DND-41 (cell line): Measurements from ENCODE around the gene TCEAL9.

Experiments used
- ATAC-seq: fragments of 200-7000 bp; cut with Tn5 transposase; 3 replicates; pipeline ENCODE4 v1.9.1; 2021; ENCODE audit warnings: low read depth; ENCODE audit not compliant: insufficient read depth
- DNase-seq: peaks from one replicate; pipeline ENCODE4 v3.0.0-alpha.2; 2020
- H2AFZ ChIP-seq: 2 replicates; pipeline ENCODE4 v1.6.0; 2012; ENCODE audit warnings: low read depth, low read length
- H3K27ac ChIP-seq: 2 replicates; pipeline ENCODE4 v1.5.1; 2012; ENCODE audit warnings: low read length, inconsistent platforms
- H3K27me3 ChIP-seq: fragments of 200-600 bp; sonication (generic); 2 replicates; pipeline ENCODE4 v1.6.0; 2012; ENCODE audit warnings: low read length, mild to moderate bottlenecking, inconsistent platforms; ENCODE audit not compliant: insufficient read depth, poor library complexity
- H3K36me3 ChIP-seq: 2 replicates; pipeline ENCODE4 v1.5.1; 2012; ENCODE audit warnings: low read length, inconsistent platforms; ENCODE audit not compliant: insufficient read depth
- H3K4me1 ChIP-seq: 2 replicates; pipeline ENCODE4 v1.5.1; 2012; ENCODE audit warnings: mild to moderate bottlenecking, low read length; ENCODE audit not compliant: insufficient read depth
- H3K4me2 ChIP-seq: 2 replicates; pipeline ENCODE4 v1.6.0; 2012; ENCODE audit warnings: mild to moderate bottlenecking, moderate library complexity, low read length, inconsistent platforms; ENCODE audit not compliant: insufficient read depth
- H3K4me3 ChIP-seq, 2 experiments: fragments of 200-600 bp in 1 of 2; shearing (Covaris generic) in 1 of 2; 2 replicates each; pipeline ENCODE4 v1.5.1; 2012 to 2016; ENCODE audit warnings: inconsistent platforms in 2 of 2, low read length in 2 of 2, mild to moderate bottlenecking in 2 of 2, low read depth in 1 of 2, moderate library complexity in 1 of 2
- H3K79me2 ChIP-seq: 2 replicates; pipeline ENCODE4 v1.6.0; 2012; ENCODE audit warnings: low read length, inconsistent platforms; ENCODE audit not compliant: insufficient read depth
- H3K9ac ChIP-seq: 2 replicates; pipeline ENCODE4 v1.6.0; 2012; ENCODE audit warnings: low read depth, mild to moderate bottlenecking, inconsistent platforms, low read length, moderate library complexity
- H3K9me3 ChIP-seq: 2 replicates; pipeline ENCODE4 v1.5.1; 2012; ENCODE audit warnings: low read length, moderate library complexity, mild to moderate bottlenecking, inconsistent platforms; ENCODE audit not compliant: insufficient read depth, severe bottlenecking
- H4K20me1 ChIP-seq: 2 replicates; pipeline ENCODE4 v1.6.0; 2012; ENCODE audit warnings: low read length; ENCODE audit not compliant: insufficient read depth
- EZH2 ChIP-seq: IDR thresholded peaks from 3 replicates; pipeline ENCODE4 v1.6.1; 2012; ENCODE audit warnings: borderline replicate concordance, low read depth, mild to moderate bottlenecking, moderate library complexity, low read length, inconsistent platforms; ENCODE audit not compliant: severe bottlenecking
- TF ChIP-seq, protein P1 (sequence below): IDR thresholded peaks from 2 replicates; pipeline ENCODE4 v1.5.1; 2012; ENCODE audit warnings: borderline replicate concordance, low read length, moderate library complexity, mild to moderate bottlenecking; ENCODE audit not compliant: poor library complexity, severe bottlenecking; ENCODE audit errors: extremely low read depth

TCEAL9 gene

DNA sequence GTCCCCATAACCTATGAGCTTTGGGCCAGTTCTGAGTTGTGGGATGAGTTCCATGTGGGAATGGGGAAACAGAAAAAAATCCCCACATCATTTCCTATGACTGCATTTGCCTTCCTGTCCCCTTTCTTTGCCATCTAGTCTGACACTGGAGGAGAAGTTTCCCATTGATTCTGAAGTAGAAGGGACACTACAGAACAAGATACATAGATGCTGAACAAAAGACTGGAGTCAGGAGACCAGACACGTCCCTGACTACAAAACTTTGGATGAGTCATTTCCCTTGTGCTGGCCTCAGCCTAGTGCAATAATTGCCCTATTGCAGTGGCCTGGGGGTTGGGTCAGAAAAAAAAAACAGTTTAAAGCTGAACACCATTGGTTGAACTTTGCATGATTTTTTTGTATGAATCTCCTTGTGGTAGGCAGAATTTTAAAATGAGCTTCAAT lies 42.1 kb downstream of the TCEAL9 start:
- H3K9ac ChIP-seq, result no peak overlapping the region
- H3K4me2 ChIP-seq, result no peak overlapping the region
- TF ChIP-seq, protein P1, sequence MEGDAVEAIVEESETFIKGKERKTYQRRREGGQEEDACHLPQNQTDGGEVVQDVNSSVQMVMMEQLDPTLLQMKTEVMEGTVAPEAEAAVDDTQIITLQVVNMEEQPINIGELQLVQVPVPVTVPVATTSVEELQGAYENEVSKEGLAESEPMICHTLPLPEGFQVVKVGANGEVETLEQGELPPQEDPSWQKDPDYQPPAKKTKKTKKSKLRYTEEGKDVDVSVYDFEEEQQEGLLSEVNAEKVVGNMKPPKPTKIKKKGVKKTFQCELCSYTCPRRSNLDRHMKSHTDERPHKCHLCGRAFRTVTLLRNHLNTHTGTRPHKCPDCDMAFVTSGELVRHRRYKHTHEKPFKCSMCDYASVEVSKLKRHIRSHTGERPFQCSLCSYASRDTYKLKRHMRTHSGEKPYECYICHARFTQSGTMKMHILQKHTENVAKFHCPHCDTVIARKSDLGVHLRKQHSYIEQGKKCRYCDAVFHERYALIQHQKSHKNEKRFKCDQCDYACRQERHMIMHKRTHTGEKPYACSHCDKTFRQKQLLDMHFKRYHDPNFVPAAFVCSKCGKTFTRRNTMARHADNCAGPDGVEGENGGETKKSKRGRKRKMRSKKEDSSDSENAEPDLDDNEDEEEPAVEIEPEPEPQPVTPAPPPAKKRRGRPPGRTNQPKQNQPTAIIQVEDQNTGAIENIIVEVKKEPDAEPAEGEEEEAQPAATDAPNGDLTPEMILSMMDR, result no peak
- no peak for TF ChIP-seq EZH2
- no peaks in the 10 kb centered on the region for H3K4me1 ChIP-seq
- DNase-seq (no peak), ATAC-seq (no peak)
- H2AFZ ChIP-seq, result no peak overlapping the region
- H3K27ac ChIP-seq, result no peak overlapping the region
- no peaks in the 10 kb centered on the region for H3K27me3 ChIP-seq
- H3K4me3 ChIP-seq, result no peak overlapping the region
- no peaks in the 10 kb centered on the region for H3K79me2 ChIP-seq
- no peaks in the 10 kb centered on the region for H3K9me3 ChIP-seq
- H3K36me3 ChIP-seq, result no peaks in the 10 kb centered on the region
- H4K20me1 ChIP-seq, result no peaks in the 10 kb centered on the region

DNA sequence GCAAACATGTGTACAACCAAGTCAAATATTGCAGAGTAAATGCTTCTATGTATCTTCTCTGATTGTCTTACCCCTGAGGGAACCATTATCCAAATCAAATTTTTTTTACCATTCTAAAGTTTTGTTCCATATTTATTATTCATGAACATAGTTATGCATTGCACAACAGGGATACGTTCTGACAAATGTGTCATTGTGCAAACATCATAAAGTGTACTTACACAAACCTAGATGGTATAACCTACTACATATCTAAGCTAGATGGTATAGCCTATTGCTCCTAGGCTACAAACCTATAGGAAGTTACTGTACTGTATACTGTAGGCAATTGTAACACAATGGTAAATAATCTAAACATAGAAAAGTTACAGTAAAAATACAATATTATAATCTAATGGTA lies 43.4 kb downstream of the TCEAL9 start:
- Histone ChIP-seq H3K4me2 (no peak overlapping the region), H3K27ac (no peak overlapping the region), H2AFZ (no peak overlapping the region), H3K27me3 (no peaks in the 10 kb centered on the region), H3K4me3 (no peak overlapping the region), H3K9ac (no peak overlapping the region), H3K4me1 (no peaks in the 10 kb centered on the region), H3K79me2 (no peaks in the 10 kb centered on the region), H4K20me1 (no peaks in the 10 kb centered on the region), H3K36me3 (no peaks in the 10 kb centered on the region), H3K9me3 (no peaks in the 10 kb centered on the region)
- no peak for DNase-seq
- no peak for TF ChIP-seq EZH2
- TF ChIP-seq, protein P1, result no peak
- ATAC-seq, result no peak

DNA sequence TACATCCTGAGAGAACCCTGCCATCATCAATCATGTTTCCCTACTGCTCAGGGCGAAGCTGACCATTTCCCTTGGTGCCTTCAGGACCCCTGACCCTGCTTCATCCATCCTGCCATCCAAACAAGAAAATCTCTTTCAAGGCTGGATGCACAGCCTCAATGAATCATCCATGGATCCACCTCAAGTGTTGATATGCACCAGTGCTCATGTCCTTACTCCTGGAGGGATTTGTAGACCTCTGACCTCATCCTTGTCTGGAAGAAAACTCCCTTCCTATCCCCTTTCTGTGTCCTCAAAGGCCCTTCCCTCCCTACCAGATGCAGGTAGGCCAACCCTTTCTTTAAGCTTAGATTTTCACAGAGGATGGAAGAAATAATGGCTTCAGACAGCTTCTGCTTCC lies 44.6 kb downstream of the TCEAL9 start:
- H3K79me2 ChIP-seq, result no peaks in the 10 kb centered on the region
- H3K36me3 ChIP-seq, result no peaks in the 10 kb centered on the region
- no peak overlapping the region for H3K9ac ChIP-seq
- TF ChIP-seq EZH2, result no peak
- TF ChIP-seq, protein P1, result no peak
- DNase-seq (no peak), ATAC-seq (no peak)
- H3K9me3 ChIP-seq, result no peaks in the 10 kb centered on the region
- H3K27me3 ChIP-seq, result no peaks in the 10 kb centered on the region
- no peaks in the 10 kb centered on the region for H3K4me1 ChIP-seq
- H2AFZ ChIP-seq, result no peak overlapping the region
- H3K4me3 ChIP-seq, result no peak overlapping the region
- H3K4me2 ChIP-seq, result no peak overlapping the region
- H3K27ac ChIP-seq, result no peak overlapping the region
- no peaks in the 10 kb centered on the region for H4K20me1 ChIP-seq
